Esophagus muscularis mucosa (tissue), 4 donors: Measurements from ENCODE around the gene SPINT2. TPM values are rescaled to one million over a fixed set of nuclear protein-coding genes. Genes with fewer than 3 reads are reported as not detected.

Experiments used
- DNase-seq: peaks from one replicate; pipeline ENCODE4 v3.0.0-alpha.2; 2017; ENCODE audit errors: extremely low spot score
- H3K27ac ChIP-seq, 4 donors: fragments of 200-600 bp; sonication (generic); replicated peaks in 1 of 4; 1 replicate in 3 of 4; 2 replicates in 1 of 4; pipeline ENCODE4 v1.5.1; 2016 to 2019; ENCODE audit warnings: mild to moderate bottlenecking in 1 of 4
- H3K27me3 ChIP-seq, 4 donors: fragments of 200-600 bp; sonication (generic); one replicate each; pipeline versions ENCODE4 v1.5.1 to v1.6.0; 2016 to 2019
- H3K36me3 ChIP-seq, 4 donors: fragments of 200-600 bp; sonication (generic); one replicate each; pipeline ENCODE4 v1.5.1; 2016 to 2019
- H3K4me1 ChIP-seq, 4 donors: fragments of 200-600 bp; sonication (generic); one replicate each; pipeline ENCODE4 v1.5.1; 2016 to 2019
- H3K4me3 ChIP-seq, 4 donors: fragments of 200-600 bp; sonication (generic); 1 replicate in 2 of 4; 2 replicates in 2 of 4; pipeline ENCODE4 v1.5.1; 2016 to 2019; ENCODE audit warnings: mild to moderate bottlenecking in 4 of 4, moderate library complexity in 1 of 4
- H3K9me3 ChIP-seq, 4 donors: fragments of 200-600 bp; sonication (generic); 1 replicate in 3 of 4; 2 replicates in 1 of 4; pipeline ENCODE4 v1.5.1; 2016 to 2019
- EP300 ChIP-seq: sonication (generic); formaldehyde crosslinking; IDR thresholded peaks from one replicate; pipeline ENCODE4 v1.6.1; 2017; ENCODE audit warnings: antibody characterized with exemption
- POLR2A ChIP-seq: fragments of 450-650 bp; IDR thresholded peaks from one replicate; pipeline ENCODE4 v1.6.1; 2017; ENCODE audit warnings: antibody characterized with exemption, moderate library complexity, mild to moderate bottlenecking, low read depth
- POLR2AphosphoS5 ChIP-seq, 2 donors: sonication (generic); formaldehyde crosslinking; IDR thresholded peaks; one replicate each; pipeline ENCODE4 v1.6.1; 2017; ENCODE audit warnings: antibody characterized with exemption in 2 of 2
- WGBS: methylation state at CpG from one replicate; pipeline ENCODE4 v1.1.5; 2018; 5-methylcytosine and 5-hydroxymethylcytosine counted together
- intact Hi-C: fragments of 100-400 bp; cut with DNase I; formaldehyde crosslinking; loops from one replicate; pipeline ENCODE4 v1.15.1; 2023
- total RNA-seq, 4 donors: library from RNA; depleted of rRNA; stranded (reverse); fragments of >200 nt; gene quantifications; one replicate each; pipeline versions ENCODE4 v1.1.0 to v1.2.1, GENCODE V29; 2016
- TF ChIP-seq, protein P1 (sequence below), 3 experiments: fragments of 200-600 bp in 2 of 3; fragments of 450-650 bp in 1 of 3; sonication (generic) in 2 of 3; IDR thresholded peaks; one replicate each; pipeline ENCODE4 v1.5.1; 2017 to 2019; ENCODE audit warnings: antibody characterized with exemption in 3 of 3, mild to moderate bottlenecking in 2 of 3, moderate library complexity in 1 of 3

SPINT2 gene
- total RNA-seq, 4 donors from 2014 or later = 5.0 to 13.4 (median 11.4) TPM

GRCh38 chr19:38277549-38277948 is 13.2 kb downstream of the SPINT2 start:
- H3K9me3 ChIP-seq = no peaks in the 10 kb centered on the region
- WGBS = 65% methylated on average over 5 of the region's 5 CpGs
- peaks cover 23 to 43% (median 26%) of the 10 kb centered on the region in 4 donors for H3K4me1 ChIP-seq
- DNase-seq = no peak
- no peak overlapping the region for H3K4me3 ChIP-seq
- H3K36me3 ChIP-seq = no peaks in the 10 kb centered on the region
- no peaks in the 10 kb centered on the region for H3K27me3 ChIP-seq
- H3K27ac ChIP-seq = peak overlapping the region; percentile 44 to 61 (median 54)
- no peak for TF ChIP-seq POLR2A
- no peak for TF ChIP-seq EP300
- TF ChIP-seq, protein P1, sequence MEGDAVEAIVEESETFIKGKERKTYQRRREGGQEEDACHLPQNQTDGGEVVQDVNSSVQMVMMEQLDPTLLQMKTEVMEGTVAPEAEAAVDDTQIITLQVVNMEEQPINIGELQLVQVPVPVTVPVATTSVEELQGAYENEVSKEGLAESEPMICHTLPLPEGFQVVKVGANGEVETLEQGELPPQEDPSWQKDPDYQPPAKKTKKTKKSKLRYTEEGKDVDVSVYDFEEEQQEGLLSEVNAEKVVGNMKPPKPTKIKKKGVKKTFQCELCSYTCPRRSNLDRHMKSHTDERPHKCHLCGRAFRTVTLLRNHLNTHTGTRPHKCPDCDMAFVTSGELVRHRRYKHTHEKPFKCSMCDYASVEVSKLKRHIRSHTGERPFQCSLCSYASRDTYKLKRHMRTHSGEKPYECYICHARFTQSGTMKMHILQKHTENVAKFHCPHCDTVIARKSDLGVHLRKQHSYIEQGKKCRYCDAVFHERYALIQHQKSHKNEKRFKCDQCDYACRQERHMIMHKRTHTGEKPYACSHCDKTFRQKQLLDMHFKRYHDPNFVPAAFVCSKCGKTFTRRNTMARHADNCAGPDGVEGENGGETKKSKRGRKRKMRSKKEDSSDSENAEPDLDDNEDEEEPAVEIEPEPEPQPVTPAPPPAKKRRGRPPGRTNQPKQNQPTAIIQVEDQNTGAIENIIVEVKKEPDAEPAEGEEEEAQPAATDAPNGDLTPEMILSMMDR (IDR thresholded peaks at IDR 0.05) = no peak
- TF ChIP-seq POLR2AphosphoS5 (IDR thresholded peaks at IDR 0.05) = no peak
- intact Hi-C loops = no loop called here

DNA sequence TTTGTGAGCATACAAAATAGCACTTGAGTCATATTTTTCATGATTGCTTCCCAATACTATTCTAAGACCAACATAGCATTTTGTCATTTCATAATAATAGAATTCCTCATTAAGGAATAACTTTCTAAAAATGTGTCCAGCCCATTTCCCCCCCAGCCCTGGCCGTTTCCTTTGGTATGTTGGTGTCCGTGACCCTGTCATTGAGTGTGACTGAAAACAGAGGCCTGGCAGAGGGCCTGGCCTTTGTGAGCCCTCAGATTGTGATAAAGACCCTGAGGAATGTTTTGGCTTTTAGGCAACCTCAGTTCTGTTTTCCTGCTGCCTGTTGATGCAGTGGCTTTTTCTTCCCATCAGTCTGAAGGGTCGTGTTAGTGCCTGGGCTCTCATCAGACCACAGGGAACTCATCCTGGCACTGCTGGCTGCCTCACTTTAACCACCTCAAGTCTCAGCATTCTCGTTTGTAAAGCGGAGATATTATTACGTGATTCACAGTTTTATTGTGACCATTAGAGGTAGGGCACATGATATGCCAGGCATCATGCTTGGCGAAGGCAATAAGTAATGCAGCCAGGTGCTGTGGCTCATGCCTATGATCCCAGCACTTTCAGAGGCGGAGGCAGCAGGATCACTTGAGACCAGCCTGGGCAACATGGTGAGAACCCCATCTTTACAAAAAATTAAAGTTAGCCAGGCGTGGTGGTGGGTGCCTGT is 13.8 kb downstream of the SPINT2 start:
- H3K9me3 ChIP-seq = no peaks in the 10 kb centered on the region
- H3K36me3 ChIP-seq = no peaks in the 10 kb centered on the region
- TF ChIP-seq POLR2A (no peak), POLR2AphosphoS5 (IDR thresholded peaks at IDR 0.05) (peak; percentile 30 to 65)
- 54% methylated on average over 9 of the region's 9 CpGs for WGBS
- peak overlapping the region; percentile 44 to 61 (median 54) for H3K27ac ChIP-seq
- no peak for DNase-seq
- H3K27me3 ChIP-seq = no peaks in the 10 kb centered on the region
- no peak overlapping the region for H3K4me3 ChIP-seq
- intact Hi-C loops = no loop called here
- H3K4me1 ChIP-seq = peaks cover 23 to 43% (median 26%) of the 10 kb centered on the region in 4 donors

GRCh38 chr19:38278751-38279150 is 14.4 kb downstream of the SPINT2 start:
- 40% methylated on average over 2 of the region's 2 CpGs for WGBS
- Histone ChIP-seq H3K9me3 (no peaks in the 10 kb centered on the region), H3K27me3 (no peaks in the 10 kb centered on the region), H3K27ac (peak overlapping the region; percentile 44 to 61 (median 54)), H3K36me3 (no peaks in the 10 kb centered on the region), H3K4me1 (peaks cover 23 to 43% (median 26%) of the 10 kb centered on the region in 4 donors), H3K4me3 (no peak overlapping the region)
- TF ChIP-seq, protein P1 (IDR thresholded peaks at IDR 0.05) = no peak
- no peak for TF ChIP-seq EP300
- no peak for TF ChIP-seq POLR2A
- TF ChIP-seq POLR2AphosphoS5 (IDR thresholded peaks at IDR 0.05) = no peak
- DNase-seq = no peak
- intact Hi-C loops = no loop called here

DNA sequence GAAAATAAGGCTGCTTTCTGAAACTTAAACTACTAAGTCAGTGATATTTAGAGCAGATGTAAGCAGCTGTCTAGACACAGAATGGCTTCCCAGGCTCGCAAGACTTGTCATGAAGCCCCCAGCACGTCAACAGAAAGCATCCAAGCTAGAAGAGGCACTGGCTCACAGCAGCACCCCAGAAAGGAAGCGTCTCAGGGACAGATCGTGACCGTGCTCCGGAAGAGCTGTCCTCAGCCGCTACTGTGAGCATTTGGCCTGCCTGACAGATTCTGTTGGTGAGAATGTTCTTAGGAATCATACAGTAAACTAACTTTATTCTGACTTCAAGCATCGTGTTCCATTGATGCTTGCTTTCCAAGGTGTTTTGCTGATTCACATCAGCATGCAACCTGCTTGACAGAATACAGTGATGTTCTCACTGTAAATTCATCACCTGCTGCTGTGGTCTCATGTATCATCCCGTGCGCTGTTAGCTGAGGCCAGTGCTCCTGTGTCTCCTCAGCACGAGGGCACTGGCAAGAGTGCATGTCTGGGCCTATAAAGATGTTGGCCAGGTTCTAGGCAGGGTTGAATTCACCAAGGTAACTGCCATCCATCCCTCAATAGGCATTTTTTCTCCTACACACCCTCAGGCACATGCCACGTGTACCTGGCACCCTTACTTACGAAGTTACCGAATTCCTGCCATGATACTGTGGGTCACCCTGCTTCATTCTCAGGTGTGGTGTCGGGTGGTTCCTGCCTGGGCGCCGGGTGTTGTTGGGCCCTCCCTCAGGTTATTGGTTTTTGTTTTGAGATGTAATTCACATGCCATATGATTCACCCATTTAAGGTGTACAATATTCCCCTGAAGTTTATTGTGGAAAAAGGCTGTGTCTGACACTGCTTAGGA is 15.9 kb downstream of the SPINT2 start:
- TF ChIP-seq POLR2A (no peak), POLR2AphosphoS5 (IDR thresholded peaks at IDR 0.05) (no peak)
- TF ChIP-seq, protein P1 (IDR thresholded peaks at IDR 0.05) = no peak
- Histone ChIP-seq H3K9me3 (no peaks in the 10 kb centered on the region), H3K36me3 (no peaks in the 10 kb centered on the region), H3K27ac (no peak overlapping the region), H3K27me3 (no peaks in the 10 kb centered on the region), H3K4me1 (peaks cover 20 to 35% (median 23%) of the 10 kb centered on the region in 4 donors), H3K4me3 (no peak overlapping the region)
- 89% methylated on average over 17 of the region's 17 CpGs for WGBS
- DNase-seq = no peak
- intact Hi-C loops = no loop called here
